ENCODE data around the gene SOAT2.
"Not testable (repeated sequence)": the region's sequence is repeated elsewhere in the genome, so short reads cannot be mapped to it uniquely, and the experiment has no call there.

The SOAT2 gene

DNA sequence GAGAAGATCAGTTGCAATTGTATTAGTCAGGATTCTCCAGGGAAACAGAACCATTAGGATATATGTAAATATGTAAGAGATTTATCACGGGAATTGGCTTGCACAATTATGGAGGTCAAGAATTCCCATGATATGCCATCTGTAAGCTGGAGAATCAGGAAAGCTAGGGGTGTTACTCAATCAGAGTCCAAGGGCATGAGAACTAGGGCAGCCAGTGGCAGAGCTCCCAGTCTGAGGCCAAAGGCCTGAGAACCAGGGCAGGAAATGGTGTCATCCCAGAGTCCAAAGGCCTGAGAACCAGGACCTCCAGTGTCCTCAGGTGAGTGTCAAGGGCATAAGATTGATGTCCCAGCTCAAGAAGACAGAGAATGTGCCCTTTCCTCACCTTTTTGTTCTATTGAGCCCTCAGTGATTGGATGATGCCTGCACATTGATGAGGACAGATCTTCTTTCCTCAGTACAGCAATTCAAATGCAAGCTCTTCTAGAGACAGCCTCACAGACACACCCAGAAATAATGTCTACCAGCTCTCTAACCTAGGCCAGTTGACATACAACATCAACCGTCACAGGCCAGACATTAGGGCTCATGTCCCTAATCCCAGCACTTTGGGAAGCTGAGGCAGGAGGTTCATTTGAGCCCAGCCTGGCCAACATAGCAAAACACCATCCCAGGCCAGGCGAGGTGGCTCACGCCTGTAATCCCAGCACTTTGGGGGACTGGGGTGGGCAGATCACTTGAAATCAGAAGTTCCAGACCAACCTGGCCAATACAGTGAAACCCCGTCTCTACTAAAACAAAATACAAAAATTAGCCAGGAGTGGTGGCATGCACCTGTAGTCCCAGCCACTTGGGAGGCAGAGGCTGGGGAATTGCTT lies 42.3 kb downstream of the SOAT2 start:
- no peak for DNase-seq (ENCODE audit: low read depth in 3 of 3)

DNA sequence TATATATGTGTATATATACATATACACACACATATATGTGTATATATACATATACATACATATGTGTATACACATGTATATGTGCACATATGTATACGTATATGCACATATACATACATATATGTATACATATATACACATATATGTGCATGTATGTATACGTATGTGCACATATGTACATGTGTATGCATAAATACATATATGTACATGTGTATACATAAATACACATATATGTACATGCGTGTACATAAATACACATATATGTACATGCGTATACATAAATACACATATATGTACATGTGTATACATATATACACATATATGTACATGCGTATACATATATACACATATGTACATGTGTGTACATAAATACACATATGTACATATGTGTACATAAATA lies 43.9 kb downstream of the SOAT2 start:
- no peak for DNase-seq (ENCODE audit: low read depth in 3 of 3)

DNA sequence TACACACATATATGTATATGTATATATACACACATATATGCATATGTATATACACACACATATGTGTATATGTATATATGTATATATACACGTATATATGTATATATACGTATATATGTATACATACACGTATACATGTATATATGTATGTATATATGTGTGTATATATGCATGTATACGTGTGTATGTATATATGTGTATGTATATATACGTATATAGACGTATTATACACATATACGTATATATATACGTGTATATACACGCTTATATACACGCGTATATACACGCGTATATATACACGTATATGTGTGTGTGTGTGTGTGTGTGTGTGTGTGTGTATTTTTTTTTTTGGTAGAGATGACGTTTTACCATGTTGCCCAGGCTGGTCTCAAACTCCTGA lies 44.4 kb downstream of the SOAT2 start:
- DNase-seq (ENCODE audit: low read depth in 3 of 3): no peak

DNA sequence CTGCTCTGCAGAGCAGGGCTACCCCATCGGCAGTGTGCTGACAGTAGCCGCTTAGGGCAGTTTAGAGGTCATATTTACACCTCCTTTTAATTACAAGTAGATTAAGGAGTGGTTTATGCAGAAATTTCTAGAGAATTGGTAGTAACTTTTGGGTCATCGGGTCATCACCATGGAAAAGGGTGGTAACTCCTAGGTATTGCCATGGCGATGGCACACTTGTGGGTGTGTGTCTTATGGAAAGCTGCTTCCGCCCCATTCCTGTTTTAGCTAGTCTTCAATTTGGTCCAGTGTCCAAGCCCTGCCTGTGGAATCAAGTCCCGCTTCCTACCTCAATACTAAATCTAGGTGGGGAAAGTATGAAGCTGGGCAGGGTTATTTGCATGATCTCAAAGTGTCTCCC lies 47.8 kb downstream of the SOAT2 start:
- no peak for DNase-seq (ENCODE audit: low read depth in 3 of 3)

DNA sequence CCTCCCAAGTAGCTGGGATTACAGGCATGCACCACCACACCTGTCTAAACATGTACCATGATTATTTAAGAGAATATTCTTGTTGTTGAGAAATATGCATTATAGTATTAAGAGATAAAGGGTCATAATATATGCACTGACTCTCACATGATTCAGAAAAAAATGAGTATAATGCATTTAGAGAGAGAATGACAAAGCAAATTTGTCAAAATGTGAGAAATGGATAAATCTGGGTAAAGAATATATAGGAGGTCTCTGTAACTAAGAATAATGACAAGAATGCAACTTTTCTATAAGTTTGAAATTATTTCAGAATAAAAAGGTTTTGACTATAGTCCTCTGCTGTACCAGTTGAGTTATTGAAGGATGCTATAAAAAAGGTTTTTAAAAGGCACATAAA lies 49.1 kb downstream of the SOAT2 start:
- no peak for DNase-seq (ENCODE audit: low read depth in 3 of 3)

DNA sequence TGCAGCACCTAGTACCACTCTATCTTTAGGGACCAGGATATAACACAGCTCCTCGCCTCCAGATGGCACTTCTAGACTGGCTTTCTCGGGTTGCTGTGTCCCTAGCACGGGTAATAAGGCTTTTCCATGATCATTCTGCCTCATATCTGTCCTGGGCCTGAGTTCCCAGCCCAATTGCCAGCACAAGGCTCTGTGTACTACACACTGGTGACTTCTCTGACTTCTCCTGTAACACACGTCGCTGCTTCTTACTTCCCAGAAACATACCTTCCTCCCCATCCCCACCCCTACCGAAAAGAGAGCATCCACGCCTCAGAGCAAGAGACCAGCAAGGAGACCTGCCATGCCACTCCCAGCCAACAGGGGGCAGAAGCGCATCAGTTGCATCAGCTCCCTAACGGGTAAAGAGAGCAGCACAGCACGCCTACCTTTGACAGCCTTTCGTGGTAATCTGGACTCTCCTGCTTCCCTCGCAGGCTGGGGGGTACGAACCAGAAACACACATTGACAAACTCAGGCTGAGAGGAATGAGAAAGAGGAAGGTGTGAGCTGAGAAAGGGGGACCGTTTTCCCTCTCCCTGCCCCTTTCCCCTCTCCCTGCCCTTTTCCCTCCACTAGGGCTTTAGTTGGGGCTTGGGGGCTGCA lies 56.0 kb downstream of the SOAT2 start:
- peak; percentile 81 to 91 (median 90) for DNase-seq (ENCODE audit: low read depth in 3 of 3)

DNA sequence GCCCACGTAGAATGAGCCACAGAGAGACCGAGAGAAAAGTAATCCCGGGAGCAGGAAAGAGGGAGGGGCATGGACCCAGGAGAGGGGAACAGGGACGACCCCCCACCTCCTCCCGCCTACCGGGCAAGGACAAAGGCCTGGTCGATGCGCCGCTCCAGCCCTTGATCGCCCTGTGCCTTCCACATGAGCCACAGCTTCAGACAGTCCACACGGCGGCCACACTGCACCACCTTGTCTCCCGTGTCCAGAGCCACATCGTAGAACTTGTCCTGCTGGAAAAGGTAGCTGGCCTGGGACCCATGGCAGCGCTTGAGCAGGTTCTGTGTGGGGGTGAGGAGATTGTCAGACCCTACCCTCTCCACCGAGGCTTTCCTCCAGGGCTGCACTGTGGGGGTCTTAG lies 56.7 kb downstream of the SOAT2 start:
- DNase-seq (ENCODE audit: low read depth in 3 of 3): no peak

DNA sequence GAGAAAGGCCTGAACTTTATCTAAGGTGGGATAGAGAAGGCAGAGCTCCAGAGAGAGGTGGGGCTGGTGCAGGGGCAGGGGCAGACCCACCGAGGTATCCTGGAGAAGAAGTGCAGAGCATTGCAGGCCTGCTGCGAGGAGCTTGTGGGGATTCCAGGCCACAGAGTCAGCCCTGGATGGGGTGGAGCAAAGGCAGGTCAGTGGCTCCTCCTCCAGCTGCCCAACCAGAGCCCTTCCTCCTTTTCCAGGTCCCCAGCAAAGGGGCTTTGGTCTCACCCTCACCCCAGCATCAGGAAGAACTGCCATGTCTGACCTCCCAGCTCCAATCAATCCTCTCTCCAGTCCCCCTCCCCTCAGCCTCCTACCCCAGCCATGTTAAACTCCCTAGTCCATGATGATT lies 57.4 kb downstream of the SOAT2 start:
- DNase-seq (ENCODE audit: low read depth in 3 of 3): no peak

DNA sequence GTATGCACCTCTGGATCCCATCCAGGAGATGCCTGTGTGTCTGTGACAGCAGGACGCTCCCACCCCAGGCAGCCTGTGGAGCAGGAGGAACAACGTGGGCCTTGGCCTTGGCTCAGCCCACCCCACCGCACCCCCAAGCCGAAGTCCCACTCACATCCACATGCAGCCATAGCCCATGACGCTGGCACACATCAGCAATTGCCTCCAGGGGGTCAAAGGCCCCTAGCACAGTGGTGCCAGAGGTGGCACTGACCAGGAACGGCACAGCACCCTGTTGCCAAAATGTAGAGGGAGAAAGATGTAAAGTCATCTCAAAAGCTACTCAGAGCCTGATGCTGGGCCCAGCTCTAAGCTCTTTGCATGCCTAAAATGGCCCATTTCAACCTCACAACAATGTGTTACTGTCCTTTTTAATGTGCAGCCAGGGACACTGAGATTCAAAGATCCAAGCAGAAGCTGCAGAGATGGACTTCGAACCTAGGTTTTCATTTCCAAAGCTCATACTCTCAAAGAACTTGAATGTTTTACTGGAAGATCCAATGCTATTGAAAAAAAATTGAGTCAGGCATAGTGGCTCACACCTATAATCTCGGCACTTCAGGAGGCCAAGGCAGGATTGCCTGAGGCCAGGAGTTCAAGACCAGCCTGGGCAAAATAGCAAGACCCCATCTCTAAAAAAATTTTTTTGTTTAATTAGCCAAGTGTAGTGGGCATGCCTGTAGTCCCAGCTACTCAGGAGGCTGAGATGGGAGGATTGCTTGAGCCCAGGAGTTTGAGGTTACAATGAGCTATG lies 58.0 kb downstream of the SOAT2 start:
- DNase-seq (ENCODE audit: low read depth in 3 of 3): no peak

DNA sequence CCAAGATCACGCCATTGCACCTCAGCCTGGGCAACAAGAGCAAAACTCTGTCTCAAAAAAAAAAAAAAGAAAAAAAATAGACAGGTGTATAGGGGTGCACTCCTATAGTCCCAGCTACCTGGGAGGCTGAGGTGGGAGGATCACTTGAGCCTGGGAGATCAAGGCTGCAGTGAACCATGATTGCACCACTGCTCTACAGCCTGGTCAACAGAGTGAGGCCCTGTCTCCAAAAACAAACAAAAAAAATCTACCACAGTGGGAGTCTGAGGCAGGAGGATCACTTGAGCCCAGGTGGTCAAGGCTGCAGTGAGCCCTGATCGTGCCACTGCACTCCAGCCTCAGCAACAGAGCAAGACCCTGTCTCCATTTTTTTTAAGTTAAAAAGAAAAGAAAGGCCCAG lies 59.7 kb downstream of the SOAT2 start:
- DNase-seq (ENCODE audit: low read depth in 3 of 3): not testable (repeated sequence)

DNA sequence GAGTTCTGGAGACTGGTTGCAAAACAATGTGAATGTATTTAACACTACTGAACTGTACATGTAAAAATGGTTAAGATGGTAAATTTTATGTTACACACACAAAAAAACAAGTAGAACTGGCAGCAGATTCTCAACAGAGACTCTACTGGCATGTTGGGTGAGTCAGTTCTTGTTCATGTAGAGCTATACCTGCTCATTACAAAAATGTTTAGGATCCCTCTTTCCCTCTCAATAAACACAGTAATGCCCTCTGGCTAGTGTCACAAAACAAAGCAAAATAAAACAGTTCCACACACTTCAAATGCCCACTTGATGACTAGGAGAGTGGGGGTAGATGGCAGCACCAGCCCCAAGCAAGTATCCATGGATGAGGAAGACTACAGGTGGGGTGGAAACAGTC lies 63.6 kb downstream of the SOAT2 start:
- no peak for DNase-seq (ENCODE audit: low read depth in 3 of 3)

DNA sequence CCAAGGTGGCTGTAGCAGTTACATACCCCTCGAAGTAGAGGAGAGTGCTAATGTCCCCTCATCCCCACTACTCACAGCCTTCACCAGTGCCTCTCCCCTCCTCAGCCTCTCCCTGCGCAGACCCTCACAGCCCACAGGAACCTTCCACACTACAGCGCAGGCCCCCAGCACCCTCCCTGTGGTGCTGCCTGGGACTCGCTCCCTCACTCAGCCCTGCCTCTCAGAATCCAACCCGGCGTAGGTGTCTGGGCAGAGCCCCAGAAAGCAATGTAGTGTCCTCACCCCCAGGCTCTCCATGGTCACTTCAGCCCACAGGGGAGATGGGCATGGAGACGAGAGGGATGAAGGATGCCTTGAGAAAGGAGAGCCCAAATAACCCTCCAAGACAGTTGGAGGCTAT lies 66.4 kb downstream of the SOAT2 start:
- no peak for DNase-seq (ENCODE audit: low read depth in 3 of 3)

DNA sequence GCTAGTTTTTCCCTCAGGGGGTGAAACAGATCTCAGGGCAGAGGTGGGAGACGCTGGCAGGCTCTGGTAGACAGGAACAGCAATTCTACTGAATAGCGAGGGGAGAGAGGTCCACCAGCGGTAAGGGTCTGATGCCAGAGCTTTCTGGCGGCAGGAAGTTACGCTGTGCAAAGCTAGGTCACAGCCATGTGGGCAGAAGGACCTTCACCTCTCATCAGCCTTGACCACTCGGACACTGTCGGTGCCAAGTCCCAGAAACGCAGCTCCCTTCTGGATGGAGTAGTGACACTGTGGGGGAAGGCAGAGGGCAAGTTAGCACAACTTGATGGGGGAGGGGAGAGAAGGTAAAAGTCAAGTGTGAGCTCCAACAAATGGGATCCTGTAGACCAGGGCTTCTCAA lies 66.9 kb downstream of the SOAT2 start:
- DNase-seq (ENCODE audit: low read depth in 3 of 3): no peak

DNA sequence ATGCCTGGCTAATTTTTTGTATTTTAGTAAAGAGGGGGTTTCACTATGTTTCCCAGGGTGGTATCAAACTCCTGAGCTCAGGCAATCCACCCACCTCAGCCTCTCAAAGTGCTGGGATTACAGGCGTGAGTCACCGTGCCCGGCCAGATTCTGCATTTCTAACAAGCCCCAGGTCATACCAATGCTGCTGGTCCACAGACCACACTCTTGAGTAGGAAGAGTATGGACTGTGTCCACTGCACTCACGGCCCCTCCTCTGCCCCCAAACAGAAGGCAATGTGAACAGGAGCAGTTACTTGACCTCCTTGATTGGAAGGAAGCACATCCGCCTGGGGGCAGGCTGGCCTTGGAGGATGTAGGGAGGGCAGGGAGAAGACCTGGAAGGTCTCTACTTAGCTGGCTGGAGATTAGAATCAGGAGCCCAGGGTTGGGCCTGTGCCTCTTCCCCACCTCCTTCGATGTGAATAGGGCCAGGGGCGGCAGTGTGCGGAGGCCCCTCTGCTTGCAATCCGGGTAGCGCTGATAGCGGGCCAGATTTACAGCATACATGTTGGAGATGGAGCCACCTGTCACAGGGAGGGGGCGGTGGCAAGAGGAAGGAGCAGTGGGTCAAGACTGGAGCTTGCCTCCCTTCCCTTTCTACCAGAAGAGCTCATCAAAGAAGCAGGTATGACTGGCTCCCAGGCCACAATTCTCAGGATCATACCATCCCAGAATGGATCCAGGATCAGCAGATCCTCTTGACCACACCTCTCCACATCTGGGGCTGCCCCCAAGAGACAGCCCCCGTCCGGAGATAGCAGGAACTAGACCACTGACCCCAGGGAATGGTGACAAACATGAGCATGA lies 67.8 kb downstream of the SOAT2 start:
- DNase-seq (ENCODE audit: low read depth in 3 of 3): no peak

DNA sequence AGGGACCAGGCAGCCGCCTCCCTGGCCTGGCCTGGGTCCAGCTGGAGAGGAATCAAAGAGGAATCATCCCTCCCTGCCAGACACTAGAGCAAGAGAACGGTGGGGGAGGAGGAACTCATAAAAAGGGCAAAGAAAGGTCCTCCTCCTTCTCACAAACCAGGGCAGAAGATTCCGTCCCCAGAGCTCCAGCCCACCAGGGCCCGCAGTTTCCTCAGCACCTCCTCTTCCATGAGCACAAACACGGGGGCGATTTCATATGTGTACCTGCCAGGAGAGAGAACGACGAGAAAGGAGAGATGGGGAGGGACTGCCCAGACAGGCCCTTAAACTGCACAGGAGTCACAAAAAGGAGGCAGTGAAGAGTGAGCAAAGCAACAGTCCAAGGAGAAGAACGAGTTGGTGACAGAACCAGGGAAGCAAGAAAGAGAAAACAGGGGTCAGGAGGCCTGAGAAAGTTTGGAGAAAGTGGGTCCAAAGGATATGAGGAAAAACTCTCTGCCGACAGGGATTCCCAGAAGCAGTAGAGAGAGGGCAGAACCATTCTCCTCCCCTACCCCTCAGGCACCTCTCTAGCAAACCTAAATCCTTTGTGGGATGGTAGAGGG lies 68.5 kb downstream of the SOAT2 start:
- no peak for DNase-seq (ENCODE audit: low read depth in 3 of 3)

DNA sequence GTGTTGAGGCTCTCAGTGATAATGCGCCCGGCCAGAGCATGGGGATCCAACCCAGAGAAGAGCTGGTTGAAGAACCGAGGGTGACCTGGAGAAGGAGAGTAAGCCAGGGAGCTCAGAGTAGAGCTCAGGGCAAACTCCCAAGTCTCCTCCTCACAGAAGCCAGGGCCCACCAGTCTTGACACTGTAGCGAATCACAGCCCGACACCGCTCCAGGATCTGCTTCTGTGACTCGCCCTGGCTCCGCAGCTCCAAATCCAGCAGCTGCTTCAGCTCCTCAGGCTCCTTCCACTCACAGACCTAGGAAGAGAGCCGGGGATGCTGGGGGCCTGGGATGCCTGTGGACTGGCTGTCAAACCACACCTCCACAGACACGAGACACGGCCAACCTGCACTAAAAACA lies 69.1 kb downstream of the SOAT2 start:
- DNase-seq (ENCODE audit: low read depth in 3 of 3): no peak

DNA sequence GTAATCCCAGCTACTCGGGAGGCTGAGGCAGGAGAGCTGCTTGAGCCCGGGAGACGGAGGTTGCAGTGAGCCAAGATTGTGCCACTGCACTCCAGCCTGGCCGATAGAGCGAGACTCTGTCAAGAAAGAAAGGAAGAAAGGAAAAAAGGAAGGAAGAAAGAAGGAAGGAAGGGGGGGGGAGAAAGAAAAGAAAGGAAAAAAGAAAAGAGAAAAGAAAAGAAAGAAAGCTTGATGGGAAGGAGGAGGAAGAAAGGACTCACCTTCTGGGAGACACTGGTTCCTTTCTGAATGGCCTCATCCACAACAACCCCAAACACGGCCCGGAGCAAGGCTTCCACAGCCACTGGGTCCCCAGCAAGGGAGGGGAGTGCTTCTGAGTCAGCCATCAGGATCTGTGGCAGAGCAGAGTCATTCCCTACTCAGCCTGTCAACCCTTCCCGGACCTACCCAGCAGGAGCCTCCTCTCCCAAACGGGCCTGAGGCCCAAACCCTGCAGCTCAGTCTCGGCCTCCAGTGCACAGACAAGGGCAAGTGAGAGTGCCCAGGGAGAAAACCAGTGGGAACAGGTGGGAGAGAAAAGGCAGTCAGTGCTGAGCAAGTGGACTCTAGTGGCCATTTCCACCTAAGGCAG lies 69.9 kb downstream of the SOAT2 start:
- DNase-seq (ENCODE audit: low read depth in 3 of 3): no peak

All from stimulated activated CD4-positive, alpha-beta T cell treated with anti-CD3 and anti-CD28 coated beads, TNF-alpha, amount 100 ng/mL, for 24 hours (primary cell).